Measurements from ENCODE around the gene MTMR1.

The MTMR1 gene

DNA sequence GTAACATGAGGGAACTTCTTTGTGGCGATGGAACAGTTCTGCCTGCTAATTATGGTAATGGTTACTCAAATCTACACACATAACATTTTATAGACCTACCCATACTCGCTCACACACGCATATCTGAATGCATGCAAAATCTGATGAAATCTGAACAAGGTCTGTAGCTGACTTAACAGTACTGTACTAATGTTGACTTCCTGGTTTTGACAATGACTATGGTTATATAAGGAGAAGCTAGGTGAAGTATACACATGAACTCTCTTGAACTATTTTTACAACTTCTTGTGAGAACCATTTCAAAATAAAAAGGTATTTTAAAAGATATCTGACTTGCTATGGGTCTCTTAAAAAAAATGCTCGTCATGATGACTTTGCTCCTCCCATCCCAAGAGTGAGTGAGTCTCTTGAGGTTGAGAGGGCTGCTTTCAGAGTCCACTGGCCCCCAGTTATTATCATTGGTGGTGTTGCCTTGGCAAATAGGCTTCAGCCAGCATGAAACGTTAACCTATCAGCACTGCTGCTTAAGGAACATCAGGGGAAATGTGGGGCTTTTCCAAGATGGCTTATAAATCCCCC, 99.8 kb downstream of the MTMR1 start:
- no peak for DNase-seq (ENCODE audit: low read depth)
- no peak overlapping the region for H3K4me3 ChIP-seq (ENCODE audit: low read length)
- TF ChIP-seq, protein P1, sequence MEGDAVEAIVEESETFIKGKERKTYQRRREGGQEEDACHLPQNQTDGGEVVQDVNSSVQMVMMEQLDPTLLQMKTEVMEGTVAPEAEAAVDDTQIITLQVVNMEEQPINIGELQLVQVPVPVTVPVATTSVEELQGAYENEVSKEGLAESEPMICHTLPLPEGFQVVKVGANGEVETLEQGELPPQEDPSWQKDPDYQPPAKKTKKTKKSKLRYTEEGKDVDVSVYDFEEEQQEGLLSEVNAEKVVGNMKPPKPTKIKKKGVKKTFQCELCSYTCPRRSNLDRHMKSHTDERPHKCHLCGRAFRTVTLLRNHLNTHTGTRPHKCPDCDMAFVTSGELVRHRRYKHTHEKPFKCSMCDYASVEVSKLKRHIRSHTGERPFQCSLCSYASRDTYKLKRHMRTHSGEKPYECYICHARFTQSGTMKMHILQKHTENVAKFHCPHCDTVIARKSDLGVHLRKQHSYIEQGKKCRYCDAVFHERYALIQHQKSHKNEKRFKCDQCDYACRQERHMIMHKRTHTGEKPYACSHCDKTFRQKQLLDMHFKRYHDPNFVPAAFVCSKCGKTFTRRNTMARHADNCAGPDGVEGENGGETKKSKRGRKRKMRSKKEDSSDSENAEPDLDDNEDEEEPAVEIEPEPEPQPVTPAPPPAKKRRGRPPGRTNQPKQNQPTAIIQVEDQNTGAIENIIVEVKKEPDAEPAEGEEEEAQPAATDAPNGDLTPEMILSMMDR (conservative IDR thresholded peaks at IDR 0.05; ENCODE audit: low read depth, low read length): no peak

DNA sequence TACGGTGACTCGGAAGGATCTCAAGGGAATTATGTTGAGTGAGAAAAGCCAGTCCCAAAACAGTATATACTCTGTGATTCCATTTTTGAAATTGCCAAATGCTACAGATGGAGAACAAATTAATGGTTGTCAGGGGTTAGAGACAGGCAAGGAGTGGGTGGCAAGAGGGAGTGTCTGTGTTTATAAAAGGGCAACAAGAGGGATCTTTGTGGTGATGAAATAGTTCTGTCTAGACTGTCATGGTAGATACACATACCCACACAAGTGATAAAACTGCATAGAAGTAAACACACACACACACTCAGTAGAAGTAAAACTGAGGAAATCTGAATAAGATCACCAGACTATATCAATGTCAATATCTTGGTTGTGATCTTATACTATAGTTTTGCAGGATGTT, 112.5 kb downstream of the MTMR1 start:
- no peak overlapping the region for H3K4me3 ChIP-seq (ENCODE audit: low read length)
- DNase-seq (ENCODE audit: low read depth): no peak
- TF ChIP-seq, protein P1 (conservative IDR thresholded peaks at IDR 0.05; ENCODE audit: low read depth, low read length): no peak

DNA sequence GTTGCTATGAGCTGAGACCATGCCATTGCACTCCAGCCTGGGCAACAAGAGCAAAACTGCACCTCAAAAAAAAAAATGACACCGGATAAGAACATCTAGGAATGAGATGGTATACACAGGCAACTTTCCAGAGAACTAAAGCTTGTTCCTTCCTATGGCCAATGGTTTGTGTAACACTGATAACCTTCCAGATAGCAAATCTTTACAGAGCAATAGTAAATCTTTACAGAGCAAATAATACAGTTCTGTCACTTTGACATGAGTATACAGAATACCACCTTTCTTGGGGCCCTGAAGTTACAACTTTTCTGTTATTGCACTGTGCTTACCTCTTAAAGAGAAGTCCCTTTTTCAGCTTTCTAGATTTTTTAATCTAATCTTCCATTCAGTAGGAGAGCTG, 113.6 kb downstream of the MTMR1 start:
- DNase-seq (ENCODE audit: low read depth): no peak
- no peak overlapping the region for H3K4me3 ChIP-seq (ENCODE audit: low read length)
- TF ChIP-seq, protein P1 (conservative IDR thresholded peaks at IDR 0.05; ENCODE audit: low read depth, low read length): no peak

DNA sequence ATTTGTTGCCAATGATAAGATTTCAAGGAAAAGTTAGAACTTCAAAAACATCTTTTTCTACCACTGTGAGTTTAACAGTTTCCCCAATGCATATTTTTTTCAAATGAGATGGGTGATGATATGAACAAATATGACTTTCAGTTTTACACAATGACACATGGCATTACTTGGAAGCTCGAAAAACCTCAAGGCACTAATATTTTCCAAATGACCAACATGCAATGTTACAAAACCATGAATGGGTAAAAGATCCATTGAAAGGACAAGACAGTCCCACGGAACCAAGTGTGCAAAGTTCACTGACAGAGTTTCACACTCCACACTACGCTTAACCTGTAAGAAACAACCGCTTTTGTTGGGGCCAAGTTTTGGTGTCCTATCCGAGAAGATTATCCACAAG, 120.7 kb downstream of the MTMR1 start:
- TF ChIP-seq, protein P1 (conservative IDR thresholded peaks at IDR 0.05; ENCODE audit: low read depth, low read length): no peak
- DNase-seq (ENCODE audit: low read depth): no peak
- no peak overlapping the region for H3K4me3 ChIP-seq (ENCODE audit: low read length)
